Measurements from ENCODE around the gene CD247.

CD247 gene

GRCh38 chr1:167438171-167439138 lies 79.9 kb downstream of the CD247 start:
- Histone ChIP-seq H3K23ac (ENCODE audit: low read length) (no peak overlapping the region), H3K27me3 (ENCODE audit: insufficient read depth, low read length) (peaks cover 5% of the 10 kb centered on the region), H2BK120ac (ENCODE audit: insufficient read depth, low read length, poor library complexity) (no peak overlapping the region), H3K79me2 (ENCODE audit: control insufficient read depth, insufficient read depth, low read length, poor library complexity) (no peaks in the 10 kb centered on the region), H3K18ac (ENCODE audit: low read length) (no peak overlapping the region), H2BK12ac (ENCODE audit: low read length) (no peak overlapping the region), H4K12ac (ENCODE audit: low read depth, low read length) (no peak overlapping the region), H2AK5ac (ENCODE audit: low read length) (no peak overlapping the region), H3K27ac (ENCODE audit: low read depth, low read length) (no peak overlapping the region), H3K4me2 (ENCODE audit: low read length) (peak overlapping the region; percentile 72), H4K91ac (ENCODE audit: low read depth, low read length) (no peak overlapping the region), H3K36me3 (ENCODE audit: control insufficient read depth in 1 of 2, insufficient read depth in 2 of 2, low read length in 2 of 2) (no peaks in the 10 kb centered on the region), H2AFZ (ENCODE audit: insufficient read depth, low read length, poor library complexity) (no peak overlapping the region), H3K4me3 (ENCODE audit: low read depth, low read length) (no peak overlapping the region), H3K4ac (ENCODE audit: low read depth, low read length) (no peak overlapping the region), H3K79me1 (ENCODE audit: low read length) (no peaks in the 10 kb centered on the region), H3K9ac (ENCODE audit: low read length) (no peak overlapping the region), H3K14ac (ENCODE audit: low read length) (no peak overlapping the region), H3K4me1 (ENCODE audit: control insufficient read depth in 1 of 2, insufficient read depth in 2 of 2, low read length in 2 of 2) (peaks cover 5 to 7% of the 10 kb centered on the region in 2 experiments), H3K9me3 (ENCODE audit: insufficient read depth, low read depth, low read length) (peaks cover 5% of the 10 kb centered on the region), H4K8ac (ENCODE audit: low read depth, low read length) (no peak overlapping the region), H2BK5ac (ENCODE audit: low read depth, low read length, poor library complexity) (no peak overlapping the region)
- DNase-seq, result no peak
- no CpG with 5 or more reads among the region's 17 CpGs for WGBS (ENCODE audit: extremely low coverage, insufficient coverage, insufficient read length)

GRCh38 chr1:167435484-167435883 lies 82.8 kb downstream of the CD247 start:
- H3K18ac ChIP-seq (ENCODE audit: low read length), result no peak overlapping the region
- H2AFZ ChIP-seq (ENCODE audit: insufficient read depth, low read length, poor library complexity), result no peak overlapping the region
- DNase-seq, result no peak
- no peak overlapping the region for H3K4me3 ChIP-seq (ENCODE audit: low read depth, low read length)
- no peak overlapping the region for H2AK5ac ChIP-seq (ENCODE audit: low read length)
- H2BK12ac ChIP-seq (ENCODE audit: low read length), result no peak overlapping the region
- H3K79me1 ChIP-seq (ENCODE audit: low read length), result no peaks in the 10 kb centered on the region
- no CpG with 5 or more reads among the region's 4 CpGs for WGBS (ENCODE audit: extremely low coverage, insufficient coverage, insufficient read length)
- no peak overlapping the region for H3K23ac ChIP-seq (ENCODE audit: low read length)
- no peaks in the 10 kb centered on the region for H3K36me3 ChIP-seq (ENCODE audit: control insufficient read depth in 1 of 2, insufficient read depth in 2 of 2, low read length in 2 of 2)
- no peaks in the 10 kb centered on the region for H3K79me2 ChIP-seq (ENCODE audit: control insufficient read depth, insufficient read depth, low read length, poor library complexity)
- H3K4me2 ChIP-seq (ENCODE audit: low read length), result no peak overlapping the region
- H3K9ac ChIP-seq (ENCODE audit: low read length), result no peak overlapping the region
- H3K4me1 ChIP-seq (ENCODE audit: control insufficient read depth in 1 of 2, insufficient read depth in 2 of 2, low read length in 2 of 2), result peaks cover 7 to 8% of the 10 kb centered on the region in 2 experiments
- no peak overlapping the region for H3K27ac ChIP-seq (ENCODE audit: low read depth, low read length)
- H3K14ac ChIP-seq (ENCODE audit: low read length), result no peak overlapping the region
- peaks cover 9% of the 10 kb centered on the region for H3K9me3 ChIP-seq (ENCODE audit: insufficient read depth, low read depth, low read length)
- no peak overlapping the region for H4K12ac ChIP-seq (ENCODE audit: low read depth, low read length)
- H4K8ac ChIP-seq (ENCODE audit: low read depth, low read length), result no peak overlapping the region
- H3K27me3 ChIP-seq (ENCODE audit: insufficient read depth, low read length), result peaks cover 5% of the 10 kb centered on the region
- no peak overlapping the region for H4K91ac ChIP-seq (ENCODE audit: low read depth, low read length)
- H2BK5ac ChIP-seq (ENCODE audit: low read depth, low read length, poor library complexity), result no peak overlapping the region
- H3K4ac ChIP-seq (ENCODE audit: low read depth, low read length), result no peak overlapping the region
- H2BK120ac ChIP-seq (ENCODE audit: insufficient read depth, low read length, poor library complexity), result no peak overlapping the region

GRCh38 chr1:167434306-167434705 lies 84.0 kb downstream of the CD247 start:
- DNase-seq, result no peak
- H3K9ac ChIP-seq (ENCODE audit: low read length), result no peak overlapping the region
- peaks cover 2 to 11% of the 10 kb centered on the region in 2 experiments for H3K4me1 ChIP-seq (ENCODE audit: control insufficient read depth in 1 of 2, insufficient read depth in 2 of 2, low read length in 2 of 2)
- WGBS (ENCODE audit: extremely low coverage, insufficient coverage, insufficient read length), result no CpG with 5 or more reads among the region's 6 CpGs
- no peak overlapping the region for H3K14ac ChIP-seq (ENCODE audit: low read length)
- no peak overlapping the region for H3K4ac ChIP-seq (ENCODE audit: low read depth, low read length)
- H3K79me1 ChIP-seq (ENCODE audit: low read length), result peaks cover 2% of the 10 kb centered on the region
- H2AK5ac ChIP-seq (ENCODE audit: low read length), result no peak overlapping the region
- no peak overlapping the region for H3K18ac ChIP-seq (ENCODE audit: low read length)
- H2AFZ ChIP-seq (ENCODE audit: insufficient read depth, low read length, poor library complexity), result no peak overlapping the region
- no peak overlapping the region for H3K27ac ChIP-seq (ENCODE audit: low read depth, low read length)
- H2BK12ac ChIP-seq (ENCODE audit: low read length), result no peak overlapping the region
- H4K8ac ChIP-seq (ENCODE audit: low read depth, low read length), result no peak overlapping the region
- no peak overlapping the region for H4K91ac ChIP-seq (ENCODE audit: low read depth, low read length)
- no peak overlapping the region for H3K4me3 ChIP-seq (ENCODE audit: low read depth, low read length)
- H3K23ac ChIP-seq (ENCODE audit: low read length), result no peak overlapping the region
- H3K36me3 ChIP-seq (ENCODE audit: control insufficient read depth in 1 of 2, insufficient read depth in 2 of 2, low read length in 2 of 2), result no peaks in the 10 kb centered on the region
- no peak overlapping the region for H2BK120ac ChIP-seq (ENCODE audit: insufficient read depth, low read length, poor library complexity)
- peaks cover 9% of the 10 kb centered on the region for H3K9me3 ChIP-seq (ENCODE audit: insufficient read depth, low read depth, low read length)
- H4K12ac ChIP-seq (ENCODE audit: low read depth, low read length), result no peak overlapping the region
- H3K27me3 ChIP-seq (ENCODE audit: insufficient read depth, low read length), result peaks cover 4% of the 10 kb centered on the region
- H3K4me2 ChIP-seq (ENCODE audit: low read length), result no peak overlapping the region
- H2BK5ac ChIP-seq (ENCODE audit: low read depth, low read length, poor library complexity), result no peak overlapping the region
- no peaks in the 10 kb centered on the region for H3K79me2 ChIP-seq (ENCODE audit: control insufficient read depth, insufficient read depth, low read length, poor library complexity)

- H3K4me3 ChIP-seq (ENCODE audit: low read depth, low read length), result no peak overlapping the region
- H2BK12ac ChIP-seq (ENCODE audit: low read length), result no peak overlapping the region
- H2BK120ac ChIP-seq (ENCODE audit: insufficient read depth, low read length, poor library complexity), result no peak overlapping the region
- no peaks in the 10 kb centered on the region for H3K79me2 ChIP-seq (ENCODE audit: control insufficient read depth, insufficient read depth, low read length, poor library complexity)
- H3K79me1 ChIP-seq (ENCODE audit: low read length), result peaks cover 2% of the 10 kb centered on the region
- H4K12ac ChIP-seq (ENCODE audit: low read depth, low read length), result no peak overlapping the region
- no peak overlapping the region for H3K27ac ChIP-seq (ENCODE audit: low read depth, low read length)
- H2BK5ac ChIP-seq (ENCODE audit: low read depth, low read length, poor library complexity), result no peak overlapping the region
- no peak overlapping the region for H3K4ac ChIP-seq (ENCODE audit: low read depth, low read length)
- no peak overlapping the region for H3K23ac ChIP-seq (ENCODE audit: low read length)
- no peaks in the 10 kb centered on the region for H3K36me3 ChIP-seq (ENCODE audit: control insufficient read depth in 1 of 2, insufficient read depth in 2 of 2, low read length in 2 of 2)
- no peak overlapping the region for H2AFZ ChIP-seq (ENCODE audit: insufficient read depth, low read length, poor library complexity)
- no peak overlapping the region for H3K18ac ChIP-seq (ENCODE audit: low read length)
- H2AK5ac ChIP-seq (ENCODE audit: low read length), result no peak overlapping the region
- H3K9ac ChIP-seq (ENCODE audit: low read length), result no peak overlapping the region
- H3K4me1 ChIP-seq (ENCODE audit: control insufficient read depth in 1 of 2, insufficient read depth in 2 of 2, low read length in 2 of 2), result peaks cover 0 to 8% of the 10 kb centered on the region in 2 experiments
- no peak overlapping the region for H3K4me2 ChIP-seq (ENCODE audit: low read length)
- peaks cover 9% of the 10 kb centered on the region for H3K9me3 ChIP-seq (ENCODE audit: insufficient read depth, low read depth, low read length)
- no peak overlapping the region for H3K14ac ChIP-seq (ENCODE audit: low read length)
- H3K27me3 ChIP-seq (ENCODE audit: insufficient read depth, low read length), result peaks cover under 1% of the 10 kb centered on the region
- no peak for DNase-seq
- WGBS (ENCODE audit: extremely low coverage, insufficient coverage, insufficient read length), result no CpG with 5 or more reads among the region's 6 CpGs
- H4K91ac ChIP-seq (ENCODE audit: low read depth, low read length), result no peak overlapping the region
- H4K8ac ChIP-seq (ENCODE audit: low read depth, low read length), result no peak overlapping the region
Measured at GRCh38 chr1:167433884-167434283, 84.4 kb downstream of the CD247 start.

All from trophoblast cell (in vitro differentiated cells and primary cell).